Small intestine (tissue), 7 donors: ENCODE measurements around the gene FOXRED1. TPM values are rescaled to one million over a fixed set of nuclear protein-coding genes. Genes with fewer than 3 reads are reported as not detected.

ENCODE experiments used
- DNase-seq, 2 donors: peaks; one replicate each; pipeline versions ENCODE4 v3.0.0 to v3.0.0-alpha.2; 2013
- FAIRE-seq: peaks from 2 replicates; lab custom pipeline; 2012; peaks lifted over from hg19 to GRCh38; lab: Jason Lieb, UNC
- H3K27ac ChIP-seq, 3 donors: one replicate each; pipeline ENCODE4 v1.5.1; 2013; ENCODE audit warnings: low read length in 2 of 3, mild to moderate bottlenecking in 2 of 3, control low read depth in 1 of 3, inconsistent platforms in 1 of 3, low read depth in 1 of 3, moderate library complexity in 1 of 3
- H3K27me3 ChIP-seq, 3 donors: one replicate each; pipeline ENCODE4 v1.6.1; 2013; ENCODE audit warnings: low read length in 3 of 3, inconsistent platforms in 1 of 3; ENCODE audit not compliant: control insufficient read depth in 3 of 3, insufficient read depth in 3 of 3
- H3K36me3 ChIP-seq, 3 donors: one replicate each; pipeline ENCODE4 v1.6.1; 2013; ENCODE audit warnings: low read length in 3 of 3, inconsistent platforms in 1 of 3, low read depth in 1 of 3, mild to moderate bottlenecking in 1 of 3, moderate library complexity in 1 of 3; ENCODE audit not compliant: control insufficient read depth in 3 of 3, insufficient read depth in 2 of 3
- H3K4me1 ChIP-seq, 3 donors: one replicate each; pipeline ENCODE4 v1.6.1; 2013; ENCODE audit warnings: low read length in 2 of 3, inconsistent platforms in 1 of 3, low read depth in 1 of 3, mild to moderate bottlenecking in 1 of 3, moderate library complexity in 1 of 3; ENCODE audit not compliant: control insufficient read depth in 3 of 3, insufficient read depth in 2 of 3
- H3K4me3 ChIP-seq, 3 donors: one replicate each; pipeline ENCODE4 v1.5.1; 2013; ENCODE audit warnings: low read length in 3 of 3, control low read depth in 1 of 3, inconsistent platforms in 1 of 3, low read depth in 1 of 3, mild to moderate bottlenecking in 1 of 3, moderate library complexity in 1 of 3
- H3K9me3 ChIP-seq, 2 donors: one replicate each; pipeline ENCODE4 v1.6.1; 2013; ENCODE audit warnings: low read depth in 1 of 2, low read length in 1 of 2; ENCODE audit not compliant: control insufficient read depth in 2 of 2, insufficient read depth in 1 of 2
- WGBS, 3 donors: extraction: QIAGEN DNeasy Blood & Tissue Kit; methylation state at CpG; one replicate each; pipeline ENCODE4 v1.1.7; 2013; 5-methylcytosine and 5-hydroxymethylcytosine counted together
- polyA plus RNA-seq, 4 donors: library from polyadenylated mRNA; stranded (reverse) in 3 of 4; unstranded in 1 of 4; fragments of 200-250 nt in 3 of 4; fragments of 120-200 nt in 1 of 4; gene quantifications; one replicate each; pipeline versions ENCODE4 v1.2.1 to v1.2.3, GENCODE V29; 2013
- donor health status: healthy with polysubstance abuse.
- donor health status: control.
- donor health status: control.
- donor health status: Bipolar disorder and iron deficiency.
- donor health status: healthy.

Gene FOXRED1
- polyA plus RNA-seq, 4 donors = 13.8 to 36.1 (median 27.6) TPM

GRCh38 chr11:126317756-126318573, 49.0 kb downstream of the FOXRED1 start:
- no peaks in the 10 kb centered on the region for H3K9me3 ChIP-seq
- WGBS, 3 donors = 43 to 74% (median 64%) methylated on average over 12 to 14 of the region's 14 CpGs
- peaks cover 0 to 2% (median 0%) of the 10 kb centered on the region in 3 donors for H3K36me3 ChIP-seq
- H3K4me1 ChIP-seq = peaks cover 0 to 12% (median 7%) of the 10 kb centered on the region in 3 donors
- DNase-seq = peak in 1 of 2 donors; percentile 31
- no peaks in the 10 kb centered on the region for H3K27me3 ChIP-seq
- H3K27ac ChIP-seq = peak overlapping the region; percentile 20 to 86 (median 80)
- FAIRE-seq = no peak
- H3K4me3 ChIP-seq = no peak overlapping the region

GRCh38 chr11:126318574-126319373, 49.8 kb downstream of the FOXRED1 start:
- FAIRE-seq (no peak), DNase-seq (peak in 1 of 2 donors; percentile 33)
- Histone ChIP-seq H3K27me3 (no peaks in the 10 kb centered on the region), H3K4me3 (no peak overlapping the region), H3K36me3 (peaks cover 0 to 4% (median 0%) of the 10 kb centered on the region in 3 donors), H3K9me3 (no peaks in the 10 kb centered on the region), H3K27ac (peak overlapping the region; percentile 1 to 86 (median 80)), H3K4me1 (peaks cover 0 to 9% (median 7%) of the 10 kb centered on the region in 3 donors)
- 54 to 84% (median 71%) methylated on average over 9 of the region's 9 CpGs for WGBS, 3 donors

- Histone ChIP-seq H3K4me1 (peaks cover 0 to 9% (median 7%) of the 10 kb centered on the region in 3 donors), H3K9me3 (no peaks in the 10 kb centered on the region), H3K4me3 (no peak overlapping the region), H3K36me3 (peaks cover 0 to 4% (median under 1%) of the 10 kb centered on the region in 3 donors), H3K27me3 (no peaks in the 10 kb centered on the region), H3K27ac (peak overlapping the region in 2 of 3 donors; percentile 80 to 86)
- FAIRE-seq (no peak), DNase-seq (no peak)
- 73 to 92% (median 86%) methylated on average over 5 of the region's 5 CpGs for WGBS, 3 donors
These were observed 50.4 kb downstream of the FOXRED1 start for GRCh38 chr11:126319374-126319740.

- DNase-seq = no peak
- Histone ChIP-seq H3K4me1 (peaks cover 0 to 6% (median 0%) of the 10 kb centered on the region in 3 donors), H3K36me3 (peaks cover 0 to 4% (median 2%) of the 10 kb centered on the region in 3 donors), H3K27ac (no peak overlapping the region), H3K9me3 (no peaks in the 10 kb centered on the region), H3K4me3 (no peak overlapping the region), H3K27me3 (no peaks in the 10 kb centered on the region)
- FAIRE-seq = no peak
- 98 to 99% (median 98%) methylated on average over 3 of the region's 3 CpGs for WGBS, 3 donors
These were observed 54.0 kb downstream of the FOXRED1 start for GRCh38 chr11:126322996-126323395.

GRCh38 chr11:126327281-126328000, 58.5 kb downstream of the FOXRED1 start:
- DNase-seq (no peak), FAIRE-seq (no peak)
- H3K27ac ChIP-seq = no peak overlapping the region
- H3K4me1 ChIP-seq = no peaks in the 10 kb centered on the region
- H3K36me3 ChIP-seq = peaks cover 3 to 20% (median 4%) of the 10 kb centered on the region in 3 donors
- H3K9me3 ChIP-seq = no peaks in the 10 kb centered on the region
- 87 to 89% (median 88%) methylated on average over 17 of the region's 17 CpGs for WGBS, 3 donors
- H3K4me3 ChIP-seq = no peak overlapping the region
- no peaks in the 10 kb centered on the region for H3K27me3 ChIP-seq

Other genes with a start within 250 kb of the FOXRED1 start
- 1 to 10 TPM in 2 of 4 donors, not detected in 2; 1.7 to 9.0 TPM for gene CDON, start 206.3 kb upstream of the FOXRED1 start, polyA plus RNA-seq
- gene RPUSD4, start 57.5 kb upstream of the FOXRED1 start, polyA plus RNA-seq = 10 to 100 TPM; 11.3 to 41.2 (median 17.8) TPM
- gene FAM118B, start 57.4 kb upstream of the FOXRED1 start, polyA plus RNA-seq = 10 to 100 TPM; 20.2 to 30.3 (median 25.5) TPM
- 10 to 100 TPM; 20.0 to 74.2 (median 35.8) TPM for gene SRPRA, start 259 bp upstream of the FOXRED1 start, polyA plus RNA-seq
- 10 to 100 TPM in 2 of 4 donors, 1 to 10 TPM in 2; 6.2 to 15.6 (median 10.3) TPM for gene TIRAP, start 13.9 kb downstream of the FOXRED1 start, polyA plus RNA-seq
- 10 to 100 TPM; 12.2 to 23.3 (median 16.4) TPM for gene DCPS, start 34.9 kb downstream of the FOXRED1 start, polyA plus RNA-seq
- 10 to 100 TPM in 1 of 4 donors, 1 to 10 TPM in 3; 1.6 to 11.6 (median 4.0) TPM for gene ST3GAL4, start 86.5 kb downstream of the FOXRED1 start, polyA plus RNA-seq